Measurements from ENCODE around the gene XXYLT1. TPM values are rescaled to one million over a fixed set of nuclear protein-coding genes. Genes with fewer than 3 reads are reported as not detected.

XXYLT1 gene
- total RNA-seq, 1 donor from 2014 or later: 10.5 TPM

GRCh38 chr3:195171093-195171873, 99.7 kb downstream of the XXYLT1 start:
- FAIRE-seq (no peak), DNase-seq (ENCODE audit: low read depth) (no peak)
- Histone ChIP-seq H3K4me3 (ENCODE audit: low read depth, low read length) (no peak overlapping the region), H3K36me3 (ENCODE audit: control insufficient read depth, insufficient read depth, low read length) (no peaks in the 10 kb centered on the region), H3K27me3 (ENCODE audit: control insufficient read depth, insufficient read depth, low read length) (no peaks in the 10 kb centered on the region)
- no peak for TF ChIP-seq CTCF (IDR thresholded peaks at IDR 0.05; ENCODE audit: insufficient read depth, low read length, severe bottlenecking)

GRCh38 chr3:195170496-195170895, 100.5 kb downstream of the XXYLT1 start:
- FAIRE-seq: peak; percentile 76
- H3K4me3 ChIP-seq (ENCODE audit: low read depth, low read length): no peak overlapping the region

GRCh38 chr3:195169011-195169649, 101.8 kb downstream of the XXYLT1 start:
- TF ChIP-seq CTCF (IDR thresholded peaks at IDR 0.05; ENCODE audit: insufficient read depth, low read length, severe bottlenecking): no peak
- Histone ChIP-seq H3K4me3 (ENCODE audit: low read depth, low read length) (no peak overlapping the region), H3K36me3 (ENCODE audit: control insufficient read depth, insufficient read depth, low read length) (no peaks in the 10 kb centered on the region), H3K27me3 (ENCODE audit: control insufficient read depth, insufficient read depth, low read length) (no peaks in the 10 kb centered on the region)
- DNase-seq (ENCODE audit: low read depth) (no peak), FAIRE-seq (no peak)

More at GRCh38 chr3:195170496-195170895, 100.5 kb downstream of the XXYLT1 start:
- Histone ChIP-seq H3K27me3 (ENCODE audit: control insufficient read depth, insufficient read depth, low read length) (no peaks in the 10 kb centered on the region), H3K36me3 (ENCODE audit: control insufficient read depth, insufficient read depth, low read length) (no peaks in the 10 kb centered on the region)
- DNase-seq (ENCODE audit: low read depth): no peak
- TF ChIP-seq CTCF (IDR thresholded peaks at IDR 0.05; ENCODE audit: insufficient read depth, low read length, severe bottlenecking): no peak

- no peaks in the 10 kb centered on the region for H3K27me3 ChIP-seq (ENCODE audit: control insufficient read depth, insufficient read depth, low read length)
- H3K4me3 ChIP-seq (ENCODE audit: low read depth, low read length): no peak overlapping the region
- DNase-seq (ENCODE audit: low read depth): peak; percentile 71
- FAIRE-seq: no peak
- no peaks in the 10 kb centered on the region for H3K36me3 ChIP-seq (ENCODE audit: control insufficient read depth, insufficient read depth, low read length)
- TF ChIP-seq CTCF (IDR thresholded peaks at IDR 0.05; ENCODE audit: insufficient read depth, low read length, severe bottlenecking): no peak
These were observed 102.8 kb downstream of the XXYLT1 start for GRCh38 chr3:195168009-195168762.

GRCh38 chr3:195165790-195166189, 105.2 kb downstream of the XXYLT1 start:
- Histone ChIP-seq H3K27me3 (ENCODE audit: control insufficient read depth, insufficient read depth, low read length) (no peaks in the 10 kb centered on the region), H3K4me3 (ENCODE audit: low read depth, low read length) (no peak overlapping the region), H3K36me3 (ENCODE audit: control insufficient read depth, insufficient read depth, low read length) (no peaks in the 10 kb centered on the region)
- DNase-seq (ENCODE audit: low read depth) (no peak), FAIRE-seq (no peak)
- TF ChIP-seq CTCF (IDR thresholded peaks at IDR 0.05; ENCODE audit: insufficient read depth, low read length, severe bottlenecking): no peak
